PFSK-1 (cell line): ENCODE results near the gene AUTS2.

ENCODE experiments used
- REST ChIP-seq, 2 experiments: IDR thresholded peaks; 2 replicates each; pipeline versions ENCODE4 v1.6.1 to v1.8.0; 2011 to 2012; ENCODE audit warnings: low read depth in 2 of 2, low read length in 2 of 2, control low read depth in 1 of 2, inconsistent platforms in 1 of 2, mild to moderate bottlenecking in 1 of 2, moderate library complexity in 1 of 2; ENCODE audit not compliant: insufficient read depth in 1 of 2
- SIN3A ChIP-seq: IDR thresholded peaks from 2 replicates; pipeline ENCODE4 v1.6.1; 2012; ENCODE audit warnings: mild to moderate bottlenecking, low read length, moderate library complexity, borderline replicate concordance; ENCODE audit not compliant: insufficient read depth

GRCh38 chr7:70484255-70484654 lies 886.0 kb downstream of the AUTS2 start:
- no peak for TF ChIP-seq REST (IDR thresholded peaks at IDR 0.05; ENCODE audit: insufficient read depth in 1 of 2, low read depth in 2 of 2, low read length in 2 of 2)
- TF ChIP-seq SIN3A: no peak
